HepG2 (cell line): ENCODE measurements around the gene GSTM4. TPM values are rescaled to one million over a fixed set of nuclear protein-coding genes. Genes with fewer than 3 reads are reported as not detected.
A peak's percentile ranks its signal among the peaks of the same experiment; 100 is the strongest.

Experiments
- ARHGAP35 ChIP-seq: sonication (generic); formaldehyde crosslinking; IDR thresholded peaks from 2 replicates; pipeline ENCODE4 v1.9.0; 2022; ENCODE audit warnings: mild to moderate bottlenecking, inconsistent platforms, moderate library complexity, missing genetic modification reagents, borderline replicate concordance
- CBFB ChIP-seq: sonication (generic); formaldehyde crosslinking; IDR thresholded peaks from 2 replicates; pipeline ENCODE4 v1.4.0; 2020; ENCODE audit warnings: missing genetic modification reagents
- CREB1 ChIP-seq, 2 experiments: fragments of 450-650 bp in 1 of 2; IDR thresholded peaks; 2 replicates each; pipeline ENCODE4 v1.6.1; 2016 to 2017; ENCODE audit warnings: control low read depth in 1 of 2, mild to moderate bottlenecking in 1 of 2, missing compliant biosample characterization in 1 of 2, missing genetic modification characterization in 1 of 2
- PCBP1 ChIP-seq: fragments of 200-400 bp; formaldehyde crosslinking; IDR thresholded peaks from 2 replicates; pipeline ENCODE4 v1.6.1; 2017; ENCODE audit warnings: mild to moderate bottlenecking, low read depth, low read length, borderline replicate concordance
- RAD21 ChIP-seq: fragments of 450-650 bp; formaldehyde crosslinking; IDR thresholded peaks from 2 replicates; pipeline ENCODE4 v1.5.0; 2020; ENCODE audit warnings: mild to moderate bottlenecking
- SP5 ChIP-seq: IDR thresholded peaks from 2 replicates; pipeline ENCODE4 v1.6.1; 2016; ENCODE audit warnings: low read depth, borderline replicate concordance
- SYNCRIP ChIP-seq: fragments of 200-400 bp; formaldehyde crosslinking; IDR thresholded peaks from 2 replicates; pipeline ENCODE4 v1.6.1; 2018; ENCODE audit warnings: mild to moderate bottlenecking, low read depth, low read length; ENCODE audit not compliant: insufficient read depth
- TEF ChIP-seq: sonication (generic); formaldehyde crosslinking; IDR thresholded peaks from 2 replicates; pipeline ENCODE4 v1.5.0; 2020; ENCODE audit warnings: missing genetic modification reagents
- XBP1 ChIP-seq: sonication (generic); formaldehyde crosslinking; IDR thresholded peaks from 2 replicates; pipeline ENCODE4 v1.5.0; 2020; ENCODE audit warnings: missing genetic modification reagents
- ZBTB42 ChIP-seq: sonication (generic); formaldehyde crosslinking; IDR thresholded peaks from 2 replicates; pipeline ENCODE4 v1.5.0; 2020; ENCODE audit warnings: mild to moderate bottlenecking, missing genetic modification reagents
- ZFAT ChIP-seq: sonication (generic); formaldehyde crosslinking; conservative IDR thresholded peaks from 2 replicates; pipeline ENCODE4 v1.8.1; 2023; ENCODE audit warnings: missing genetic modification reagents, inconsistent platforms
- ZFYVE20 ChIP-seq: sonication (generic); formaldehyde crosslinking; IDR thresholded peaks from 2 replicates; pipeline ENCODE4 v1.8.0; 2023; ENCODE audit warnings: low read depth, mild to moderate bottlenecking, moderate library complexity, missing genetic modification reagents, borderline replicate concordance
- ZNF207 ChIP-seq: fragments of 450-650 bp; IDR thresholded peaks from 2 replicates; pipeline ENCODE4 v1.6.1; 2016; ENCODE audit warnings: antibody characterized with exemption, borderline replicate concordance
- ZNF234 ChIP-seq: sonication (generic); formaldehyde crosslinking; conservative IDR thresholded peaks from 2 replicates; pipeline ENCODE4 v1.5.1; 2020; ENCODE audit warnings: mild to moderate bottlenecking, missing genetic modification reagents
- ZNF282 ChIP-seq: fragments of 450-650 bp; IDR thresholded peaks from 2 replicates; pipeline ENCODE4 v1.6.1; 2018; ENCODE audit not compliant: partially characterized antibody
- ZNF550 ChIP-seq: sonication (generic); formaldehyde crosslinking; IDR thresholded peaks from 2 replicates; pipeline ENCODE4 v1.4.0; 2020; ENCODE audit warnings: mild to moderate bottlenecking, missing genetic modification reagents, borderline replicate concordance
- ZNF562 ChIP-seq: sonication (generic); formaldehyde crosslinking; IDR thresholded peaks from 2 replicates; pipeline ENCODE4 v1.8.0; 2022; ENCODE audit warnings: missing genetic modification reagents, borderline replicate concordance
- ZNF605 ChIP-seq: sonication (generic); formaldehyde crosslinking; IDR thresholded peaks from 2 replicates; pipeline ENCODE4 v1.8.0; 2022; ENCODE audit warnings: mild to moderate bottlenecking, missing genetic modification reagents
- ZNF749 ChIP-seq: sonication (generic); formaldehyde crosslinking; IDR thresholded peaks from 2 replicates; pipeline ENCODE4 v1.8.0; 2022; ENCODE audit warnings: mild to moderate bottlenecking, missing genetic modification reagents, moderate library complexity, borderline replicate concordance
- polyA plus RNA-seq, 8 experiments: library from polyadenylated mRNA; depleted of rRNA in 3 of 8; stranded (reverse) in 7 of 8; unstranded in 1 of 8; fragments of >200 nt; fragmentation: Illumina TruSeq in 4 of 8; extraction: Trizol in 4 of 8; gene quantifications; 2 replicates each; pipeline versions ENCODE4 v1.2.1 to v1.2.3, GENCODE V29; 2011 to 2016; ENCODE audit warnings: low read depth in 4 of 8, missing spikeins in 1 of 8, mixed read lengths in 1 of 8; ENCODE audit not compliant: insufficient read depth in 1 of 8
- total RNA-seq, 5 experiments: library from RNA; depleted of rRNA; stranded (reverse); fragments of >200 nt; fragmentation: Illumina TruSeq; extraction: Trizol; gene quantifications; 2 replicates each; pipeline ENCODE4 v1.2.3, GENCODE V29; 2016; ENCODE audit warnings: low read depth in 1 of 5
- TF ChIP-seq, protein P1 (sequence below): IDR thresholded peaks from 2 replicates; pipeline ENCODE4 v1.4.0; 2020; ENCODE audit warnings: mild to moderate bottlenecking, missing genetic modification reagents
- TF ChIP-seq, protein P2 (sequence below): sonication (generic); formaldehyde crosslinking; IDR thresholded peaks from 2 replicates; pipeline ENCODE4 v1.5.0; 2020; ENCODE audit warnings: missing genetic modification reagents
- TF ChIP-seq, protein P3 (sequence below): sonication (generic); formaldehyde crosslinking; IDR thresholded peaks from 2 replicates; pipeline ENCODE4 v1.8.0; 2022; ENCODE audit warnings: mild to moderate bottlenecking, missing genetic modification reagents, borderline replicate concordance

GSTM4 gene
- total and polyA plus RNA-seq, 2 of the 13 experiments (the other 11 are each of a cell fraction or from before 2014, with no cell fraction given) = 25.3 to 40.8 TPM

DNA sequence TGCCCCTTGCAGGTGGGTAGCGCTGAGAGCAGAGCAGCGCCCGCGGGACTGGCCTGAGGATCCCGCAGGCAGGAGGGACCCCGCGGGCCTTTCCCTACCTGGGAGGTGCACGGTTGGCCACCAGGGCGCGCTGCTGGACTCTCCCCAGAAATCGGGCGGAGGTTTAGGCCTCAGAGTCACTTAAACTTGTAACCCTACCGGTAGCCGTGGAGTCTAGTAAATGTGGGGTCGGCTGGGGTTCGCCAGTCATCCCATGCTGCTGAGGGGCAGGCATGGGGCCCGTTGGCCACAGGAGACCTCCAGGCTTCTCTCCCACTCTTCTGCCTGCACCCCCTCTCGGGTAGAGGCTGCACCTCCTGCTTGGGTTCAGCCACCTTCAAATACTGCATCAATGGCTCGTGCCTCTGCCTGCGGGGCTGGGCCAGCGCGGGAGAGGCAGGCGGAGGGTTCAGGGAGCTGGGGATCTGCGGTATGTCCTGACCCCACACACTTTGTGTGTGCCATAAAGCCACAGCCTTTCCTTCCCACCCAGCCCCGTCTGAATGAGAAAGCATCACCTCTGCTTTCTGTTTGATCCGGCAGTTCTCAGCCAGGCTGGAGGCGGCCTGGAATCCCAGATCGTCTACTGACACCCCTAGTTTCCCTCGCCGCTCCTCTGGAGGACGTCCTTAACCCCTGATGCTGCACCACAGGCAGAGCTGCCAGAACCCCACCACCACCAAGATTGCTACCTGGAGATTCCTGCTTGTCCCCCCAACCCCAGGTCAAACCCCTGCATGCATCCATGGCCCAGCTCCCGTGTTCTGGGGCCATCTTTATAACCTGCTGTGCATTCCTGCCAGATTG lies 12.3 kb upstream of the GSTM4 start (continued):
- TF ChIP-seq, protein P1, sequence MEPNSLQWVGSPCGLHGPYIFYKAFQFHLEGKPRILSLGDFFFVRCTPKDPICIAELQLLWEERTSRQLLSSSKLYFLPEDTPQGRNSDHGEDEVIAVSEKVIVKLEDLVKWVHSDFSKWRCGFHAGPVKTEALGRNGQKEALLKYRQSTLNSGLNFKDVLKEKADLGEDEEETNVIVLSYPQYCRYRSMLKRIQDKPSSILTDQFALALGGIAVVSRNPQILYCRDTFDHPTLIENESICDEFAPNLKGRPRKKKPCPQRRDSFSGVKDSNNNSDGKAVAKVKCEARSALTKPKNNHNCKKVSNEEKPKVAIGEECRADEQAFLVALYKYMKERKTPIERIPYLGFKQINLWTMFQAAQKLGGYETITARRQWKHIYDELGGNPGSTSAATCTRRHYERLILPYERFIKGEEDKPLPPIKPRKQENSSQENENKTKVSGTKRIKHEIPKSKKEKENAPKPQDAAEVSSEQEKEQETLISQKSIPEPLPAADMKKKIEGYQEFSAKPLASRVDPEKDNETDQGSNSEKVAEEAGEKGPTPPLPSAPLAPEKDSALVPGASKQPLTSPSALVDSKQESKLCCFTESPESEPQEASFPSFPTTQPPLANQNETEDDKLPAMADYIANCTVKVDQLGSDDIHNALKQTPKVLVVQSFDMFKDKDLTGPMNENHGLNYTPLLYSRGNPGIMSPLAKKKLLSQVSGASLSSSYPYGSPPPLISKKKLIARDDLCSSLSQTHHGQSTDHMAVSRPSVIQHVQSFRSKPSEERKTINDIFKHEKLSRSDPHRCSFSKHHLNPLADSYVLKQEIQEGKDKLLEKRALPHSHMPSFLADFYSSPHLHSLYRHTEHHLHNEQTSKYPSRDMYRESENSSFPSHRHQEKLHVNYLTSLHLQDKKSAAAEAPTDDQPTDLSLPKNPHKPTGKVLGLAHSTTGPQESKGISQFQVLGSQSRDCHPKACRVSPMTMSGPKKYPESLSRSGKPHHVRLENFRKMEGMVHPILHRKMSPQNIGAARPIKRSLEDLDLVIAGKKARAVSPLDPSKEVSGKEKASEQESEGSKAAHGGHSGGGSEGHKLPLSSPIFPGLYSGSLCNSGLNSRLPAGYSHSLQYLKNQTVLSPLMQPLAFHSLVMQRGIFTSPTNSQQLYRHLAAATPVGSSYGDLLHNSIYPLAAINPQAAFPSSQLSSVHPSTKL = no peak
- TF ChIP-seq, protein P2, sequence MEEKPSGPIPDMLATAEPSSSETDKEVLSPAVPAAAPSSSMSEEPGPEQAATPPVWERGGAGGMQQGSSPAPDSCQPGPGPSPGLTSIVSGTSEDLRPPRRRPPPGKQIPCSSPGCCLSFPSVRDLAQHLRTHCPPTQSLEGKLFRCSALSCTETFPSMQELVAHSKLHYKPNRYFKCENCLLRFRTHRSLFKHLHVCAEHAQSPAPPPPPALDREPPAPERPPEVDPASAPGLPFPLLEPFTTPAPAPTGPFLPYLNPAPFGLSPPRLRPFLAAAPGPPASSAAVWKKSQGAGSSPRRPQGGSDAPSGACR (CRISPR knock-in tag) = no peak
- no peak for TF ChIP-seq ARHGAP35 (CRISPR knock-in tag)
- TF ChIP-seq ZBTB42 (CRISPR knock-in tag) = no peak
- no peak for TF ChIP-seq ZNF207
- TF ChIP-seq ZNF282 = no peak
- no peak for TF ChIP-seq ZFYVE20 (CRISPR knock-in tag)
- no peak for TF ChIP-seq ZNF550
- TF ChIP-seq PCBP1 = no peak
- TF ChIP-seq RAD21 (CRISPR knock-in tag) = peak; percentile 90
- no peak for TF ChIP-seq SP5
- TF ChIP-seq ZNF562 (CRISPR knock-in tag) = no peak
- no peak for TF ChIP-seq ZFAT (CRISPR knock-in tag)
- TF ChIP-seq ZNF234 (CRISPR knock-in tag) = no peak
- no peak for TF ChIP-seq XBP1 (CRISPR knock-in tag)
- TF ChIP-seq CREB1 (IDR thresholded peaks at IDR 0.05) = no peak
- no peak for TF ChIP-seq CREB1 (CRISPR knock-in tag; IDR thresholded peaks at IDR 0.05)
- TF ChIP-seq ZNF749 = no peak
- TF ChIP-seq TEF (CRISPR knock-in tag) = no peak
- TF ChIP-seq, protein P3, sequence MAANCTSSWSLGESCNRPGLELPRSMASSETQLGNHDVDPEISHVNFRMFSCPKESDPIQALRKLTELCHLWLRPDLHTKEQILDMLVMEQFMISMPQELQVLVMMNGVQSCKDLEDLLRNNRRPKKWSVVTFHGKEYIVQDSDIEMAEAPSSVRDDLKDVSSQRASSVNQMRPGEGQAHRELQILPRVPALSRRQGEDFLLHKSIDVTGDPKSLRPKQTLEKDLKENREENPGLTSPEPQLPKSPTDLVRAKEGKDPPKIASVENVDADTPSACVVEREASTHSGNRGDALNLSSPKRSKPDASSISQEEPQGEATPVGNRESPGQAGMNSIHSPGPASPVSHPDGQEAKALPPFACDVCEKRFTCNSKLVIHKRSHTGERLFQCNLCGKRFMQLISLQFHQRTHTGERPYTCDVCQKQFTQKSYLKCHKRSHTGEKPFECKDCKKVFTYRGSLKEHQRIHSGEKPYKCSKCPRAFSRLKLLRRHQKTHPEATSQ (CRISPR knock-in tag) = no peak
- no peak for TF ChIP-seq CBFB (CRISPR knock-in tag)
- no peak for TF ChIP-seq ZNF605 (CRISPR knock-in tag)
- no peak for TF ChIP-seq SYNCRIP
